WTC11 (cell line): Measurements from ENCODE around the gene PHLDB2.

ENCODE experiments used
- CBFB ChIP-seq: sonication (generic); formaldehyde crosslinking; IDR thresholded peaks from 2 replicates; pipeline ENCODE4 v1.8.1; 2022; ENCODE audit warnings: mild to moderate bottlenecking, low read depth, missing genetic modification reagents
- E2F1 ChIP-seq: sonication (generic); formaldehyde crosslinking; IDR thresholded peaks from 2 replicates; pipeline ENCODE4 v1.8.0; 2022; ENCODE audit warnings: mild to moderate bottlenecking, missing genetic modification reagents
- ELF4 ChIP-seq: sonication (generic); formaldehyde crosslinking; IDR thresholded peaks from 2 replicates; pipeline ENCODE4 v1.8.1; 2022; ENCODE audit warnings: low read depth, mild to moderate bottlenecking, moderate library complexity, missing genetic modification reagents
- NFE2L1 ChIP-seq: sonication (generic); formaldehyde crosslinking; IDR thresholded peaks from 2 replicates; pipeline ENCODE4 v1.8.1; 2023; ENCODE audit warnings: missing genetic modification reagents
- ZBTB21 ChIP-seq: sonication (generic); formaldehyde crosslinking; IDR thresholded peaks from 2 replicates; pipeline ENCODE4 v1.8.1; 2023; ENCODE audit warnings: mild to moderate bottlenecking, missing genetic modification reagents, borderline replicate concordance
- ZNF138 ChIP-seq: sonication (generic); formaldehyde crosslinking; conservative IDR thresholded peaks from 2 replicates; pipeline ENCODE4 v1.8.1; 2022; ENCODE audit warnings: mild to moderate bottlenecking, moderate library complexity, missing genetic modification reagents
- ZSCAN18 ChIP-seq: fragments of 250-450 bp; sonication (Bioruptor Pico); IDR thresholded peaks from 2 replicates; pipeline ENCODE4 v2.1.2; 2022; ENCODE audit warnings: mild to moderate bottlenecking, moderate library complexity
- TF ChIP-seq, protein P1 (sequence below): fragments of 200-600 bp; IDR thresholded peaks from 2 replicates; pipeline ENCODE4 v1.8.0; 2022; ENCODE audit warnings: antibody characterized with exemption
- TF ChIP-seq, protein P2 (sequence below): sonication (generic); formaldehyde crosslinking; IDR thresholded peaks from 2 replicates; pipeline ENCODE4 v1.8.1; 2022; ENCODE audit warnings: low read depth, mild to moderate bottlenecking, moderate library complexity, missing genetic modification reagents, borderline replicate concordance
- TF ChIP-seq, protein P3 (sequence below): sonication (generic); formaldehyde crosslinking; IDR thresholded peaks from 2 replicates; pipeline ENCODE4 v1.8.1; 2023; ENCODE audit warnings: mild to moderate bottlenecking, missing genetic modification reagents, borderline replicate concordance
- TF ChIP-seq, protein P4 (sequence below): sonication (generic); formaldehyde crosslinking; conservative IDR thresholded peaks from 2 replicates; pipeline ENCODE4 v1.8.1; 2023; ENCODE audit warnings: mild to moderate bottlenecking, low read depth, missing genetic modification reagents, moderate library complexity

GRCh38 chr3:111917300-111917699 is 58.2 kb downstream of the PHLDB2 start:
- TF ChIP-seq CBFB: no peak
- TF ChIP-seq, protein P1, sequence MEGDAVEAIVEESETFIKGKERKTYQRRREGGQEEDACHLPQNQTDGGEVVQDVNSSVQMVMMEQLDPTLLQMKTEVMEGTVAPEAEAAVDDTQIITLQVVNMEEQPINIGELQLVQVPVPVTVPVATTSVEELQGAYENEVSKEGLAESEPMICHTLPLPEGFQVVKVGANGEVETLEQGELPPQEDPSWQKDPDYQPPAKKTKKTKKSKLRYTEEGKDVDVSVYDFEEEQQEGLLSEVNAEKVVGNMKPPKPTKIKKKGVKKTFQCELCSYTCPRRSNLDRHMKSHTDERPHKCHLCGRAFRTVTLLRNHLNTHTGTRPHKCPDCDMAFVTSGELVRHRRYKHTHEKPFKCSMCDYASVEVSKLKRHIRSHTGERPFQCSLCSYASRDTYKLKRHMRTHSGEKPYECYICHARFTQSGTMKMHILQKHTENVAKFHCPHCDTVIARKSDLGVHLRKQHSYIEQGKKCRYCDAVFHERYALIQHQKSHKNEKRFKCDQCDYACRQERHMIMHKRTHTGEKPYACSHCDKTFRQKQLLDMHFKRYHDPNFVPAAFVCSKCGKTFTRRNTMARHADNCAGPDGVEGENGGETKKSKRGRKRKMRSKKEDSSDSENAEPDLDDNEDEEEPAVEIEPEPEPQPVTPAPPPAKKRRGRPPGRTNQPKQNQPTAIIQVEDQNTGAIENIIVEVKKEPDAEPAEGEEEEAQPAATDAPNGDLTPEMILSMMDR: no peak
- TF ChIP-seq ZNF138 (CRISPR knock-in tag): no peak
- TF ChIP-seq, protein P2, sequence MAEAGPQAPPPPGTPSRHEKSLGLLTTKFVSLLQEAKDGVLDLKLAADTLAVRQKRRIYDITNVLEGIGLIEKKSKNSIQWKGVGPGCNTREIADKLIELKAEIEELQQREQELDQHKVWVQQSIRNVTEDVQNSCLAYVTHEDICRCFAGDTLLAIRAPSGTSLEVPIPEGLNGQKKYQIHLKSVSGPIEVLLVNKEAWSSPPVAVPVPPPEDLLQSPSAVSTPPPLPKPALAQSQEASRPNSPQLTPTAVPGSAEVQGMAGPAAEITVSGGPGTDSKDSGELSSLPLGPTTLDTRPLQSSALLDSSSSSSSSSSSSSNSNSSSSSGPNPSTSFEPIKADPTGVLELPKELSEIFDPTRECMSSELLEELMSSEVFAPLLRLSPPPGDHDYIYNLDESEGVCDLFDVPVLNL: no peak
- no peak for TF ChIP-seq ZBTB21 (CRISPR knock-in tag)
- TF ChIP-seq, protein P3, sequence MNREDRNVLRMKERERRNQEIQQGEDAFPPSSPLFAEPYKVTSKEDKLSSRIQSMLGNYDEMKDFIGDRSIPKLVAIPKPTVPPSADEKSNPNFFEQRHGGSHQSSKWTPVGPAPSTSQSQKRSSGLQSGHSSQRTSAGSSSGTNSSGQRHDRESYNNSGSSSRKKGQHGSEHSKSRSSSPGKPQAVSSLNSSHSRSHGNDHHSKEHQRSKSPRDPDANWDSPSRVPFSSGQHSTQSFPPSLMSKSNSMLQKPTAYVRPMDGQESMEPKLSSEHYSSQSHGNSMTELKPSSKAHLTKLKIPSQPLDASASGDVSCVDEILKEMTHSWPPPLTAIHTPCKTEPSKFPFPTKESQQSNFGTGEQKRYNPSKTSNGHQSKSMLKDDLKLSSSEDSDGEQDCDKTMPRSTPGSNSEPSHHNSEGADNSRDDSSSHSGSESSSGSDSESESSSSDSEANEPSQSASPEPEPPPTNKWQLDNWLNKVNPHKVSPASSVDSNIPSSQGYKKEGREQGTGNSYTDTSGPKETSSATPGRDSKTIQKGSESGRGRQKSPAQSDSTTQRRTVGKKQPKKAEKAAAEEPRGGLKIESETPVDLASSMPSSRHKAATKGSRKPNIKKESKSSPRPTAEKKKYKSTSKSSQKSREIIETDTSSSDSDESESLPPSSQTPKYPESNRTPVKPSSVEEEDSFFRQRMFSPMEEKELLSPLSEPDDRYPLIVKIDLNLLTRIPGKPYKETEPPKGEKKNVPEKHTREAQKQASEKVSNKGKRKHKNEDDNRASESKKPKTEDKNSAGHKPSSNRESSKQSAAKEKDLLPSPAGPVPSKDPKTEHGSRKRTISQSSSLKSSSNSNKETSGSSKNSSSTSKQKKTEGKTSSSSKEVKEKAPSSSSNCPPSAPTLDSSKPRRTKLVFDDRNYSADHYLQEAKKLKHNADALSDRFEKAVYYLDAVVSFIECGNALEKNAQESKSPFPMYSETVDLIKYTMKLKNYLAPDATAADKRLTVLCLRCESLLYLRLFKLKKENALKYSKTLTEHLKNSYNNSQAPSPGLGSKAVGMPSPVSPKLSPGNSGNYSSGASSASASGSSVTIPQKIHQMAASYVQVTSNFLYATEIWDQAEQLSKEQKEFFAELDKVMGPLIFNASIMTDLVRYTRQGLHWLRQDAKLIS (CRISPR knock-in tag): no peak
- no peak for TF ChIP-seq E2F1
- TF ChIP-seq NFE2L1 (CRISPR knock-in tag): no peak
- TF ChIP-seq, protein P4, sequence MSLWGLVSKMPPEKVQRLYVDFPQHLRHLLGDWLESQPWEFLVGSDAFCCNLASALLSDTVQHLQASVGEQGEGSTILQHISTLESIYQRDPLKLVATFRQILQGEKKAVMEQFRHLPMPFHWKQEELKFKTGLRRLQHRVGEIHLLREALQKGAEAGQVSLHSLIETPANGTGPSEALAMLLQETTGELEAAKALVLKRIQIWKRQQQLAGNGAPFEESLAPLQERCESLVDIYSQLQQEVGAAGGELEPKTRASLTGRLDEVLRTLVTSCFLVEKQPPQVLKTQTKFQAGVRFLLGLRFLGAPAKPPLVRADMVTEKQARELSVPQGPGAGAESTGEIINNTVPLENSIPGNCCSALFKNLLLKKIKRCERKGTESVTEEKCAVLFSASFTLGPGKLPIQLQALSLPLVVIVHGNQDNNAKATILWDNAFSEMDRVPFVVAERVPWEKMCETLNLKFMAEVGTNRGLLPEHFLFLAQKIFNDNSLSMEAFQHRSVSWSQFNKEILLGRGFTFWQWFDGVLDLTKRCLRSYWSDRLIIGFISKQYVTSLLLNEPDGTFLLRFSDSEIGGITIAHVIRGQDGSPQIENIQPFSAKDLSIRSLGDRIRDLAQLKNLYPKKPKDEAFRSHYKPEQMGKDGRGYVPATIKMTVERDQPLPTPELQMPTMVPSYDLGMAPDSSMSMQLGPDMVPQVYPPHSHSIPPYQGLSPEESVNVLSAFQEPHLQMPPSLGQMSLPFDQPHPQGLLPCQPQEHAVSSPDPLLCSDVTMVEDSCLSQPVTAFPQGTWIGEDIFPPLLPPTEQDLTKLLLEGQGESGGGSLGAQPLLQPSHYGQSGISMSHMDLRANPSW (CRISPR knock-in tag): no peak
- no peak for TF ChIP-seq ZSCAN18 (CRISPR knock-in tag)
- TF ChIP-seq ELF4: no peak
